ENCODE data around the gene SNAPIN. TPM values are rescaled to one million over a fixed set of nuclear protein-coding genes. Genes with fewer than 3 reads are reported as not detected.

The SNAPIN gene
- polyA plus RNA-seq (48.6 to 52.1 TPM (median 49.4 TPM) in 3 replicates), polyA minus RNA-seq (12.9 to 20.0 TPM (median 16.7 TPM) in 3 replicates)
- 6.2 TPM for polyA plus RNA-seq (2011; ENCODE audit: low read depth)
- 37.4 and 45.9 TPM in 2 replicates for polyA plus RNA-seq (2011; cell fraction: cytosol; rRNA removed)
- polyA plus RNA-seq (2011; cell fraction: nucleus; rRNA removed): 18.8 and 19.4 TPM in 2 replicates
- polyA plus RNA-seq (2012; ENCODE audit: low replicate concordance): 24.0 and 38.9 TPM in 2 replicates
- polyA minus RNA-seq (2011; cell fraction: cytosol; rRNA and poly(A)+ RNA removed): 22.8 TPM
- 4.2 and 6.4 TPM in 2 replicates for polyA minus RNA-seq (2011; cell fraction: nucleus; rRNA and poly(A)+ RNA removed)

GRCh38 chr1:153658400-153659174 is at the start of gene SNAPIN:
TSS of gene SNAPIN (plus strand) at chr1:153658703. CDS start at chr1:153658744, 41 bp downstream.
- Histone ChIP-seq H2AFZ (ENCODE audit: control insufficient read depth, low read length) (peak within 1 kb of the TSS; percentile 94), H3K9ac (ENCODE audit: control insufficient read depth, extremely low read depth, insufficient read depth, low read length) (peak within 1 kb of the TSS; percentile 86), H3K9me3 (ENCODE audit: control insufficient read depth, low read depth, low read length) (no peaks in the 10 kb centered on the region), H3K27me3 (ENCODE audit: control insufficient read depth, extremely low read depth, insufficient read depth, low read length) (no peaks in the 10 kb centered on the region), H3K79me2 (ENCODE audit: control insufficient read depth, insufficient read depth, low read length) (peaks cover 13% of the 10 kb centered on the region), H3K27ac (ENCODE audit: control insufficient read depth, insufficient read depth, low read length) (peak within 1 kb of the TSS; percentile 80), H3K4me3 (ENCODE audit: control insufficient read depth in 2 of 3, extremely low read depth in 1 of 3, insufficient read depth in 2 of 3, low read depth in 1 of 3, low read length in 3 of 3) (peak within 1 kb of the TSS; percentile 69 to 97 (median 94)), H3K9me1 (ENCODE audit: control insufficient read depth, extremely low read depth, insufficient read depth, low read length) (no peaks in the 10 kb centered on the region), H3K4me2 (ENCODE audit: control insufficient read depth, extremely low read depth, insufficient read depth, low read depth, low read length) (peak within 1 kb of the TSS; percentile 91), H4K20me1 (ENCODE audit: control insufficient read depth, extremely low read depth, insufficient read depth, low read length) (no peaks in the 10 kb centered on the region), H3K4me1 (ENCODE audit: control insufficient read depth, extremely low read depth, insufficient read depth, low read length) (peaks cover 4% of the 10 kb centered on the region), H3K36me3 (ENCODE audit: control insufficient read depth in 2 of 2, extremely low read depth in 1 of 2, insufficient read depth in 2 of 2, low read length in 2 of 2) (peaks cover 13 to 18% of the 10 kb centered on the region in 2 experiments)
- DNase-seq (ENCODE audit: low read depth, low spot score) (no peak), FAIRE-seq (no peak)
- TF ChIP-seq EZH2 (IDR thresholded peaks at IDR 0.05; ENCODE audit: low read length): no peak
- TF ChIP-seq, protein P1, sequence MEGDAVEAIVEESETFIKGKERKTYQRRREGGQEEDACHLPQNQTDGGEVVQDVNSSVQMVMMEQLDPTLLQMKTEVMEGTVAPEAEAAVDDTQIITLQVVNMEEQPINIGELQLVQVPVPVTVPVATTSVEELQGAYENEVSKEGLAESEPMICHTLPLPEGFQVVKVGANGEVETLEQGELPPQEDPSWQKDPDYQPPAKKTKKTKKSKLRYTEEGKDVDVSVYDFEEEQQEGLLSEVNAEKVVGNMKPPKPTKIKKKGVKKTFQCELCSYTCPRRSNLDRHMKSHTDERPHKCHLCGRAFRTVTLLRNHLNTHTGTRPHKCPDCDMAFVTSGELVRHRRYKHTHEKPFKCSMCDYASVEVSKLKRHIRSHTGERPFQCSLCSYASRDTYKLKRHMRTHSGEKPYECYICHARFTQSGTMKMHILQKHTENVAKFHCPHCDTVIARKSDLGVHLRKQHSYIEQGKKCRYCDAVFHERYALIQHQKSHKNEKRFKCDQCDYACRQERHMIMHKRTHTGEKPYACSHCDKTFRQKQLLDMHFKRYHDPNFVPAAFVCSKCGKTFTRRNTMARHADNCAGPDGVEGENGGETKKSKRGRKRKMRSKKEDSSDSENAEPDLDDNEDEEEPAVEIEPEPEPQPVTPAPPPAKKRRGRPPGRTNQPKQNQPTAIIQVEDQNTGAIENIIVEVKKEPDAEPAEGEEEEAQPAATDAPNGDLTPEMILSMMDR (optimal IDR thresholded peaks at IDR 0.05 in 1 of 3, IDR thresholded peaks at IDR 0.05 in 1 of 3, conservative IDR thresholded peaks at IDR 0.05 in 1 of 3; ENCODE audit: extremely low read depth in 1 of 3, insufficient read depth in 2 of 3, low read length in 3 of 3): peak in 1 of 3 experiments; percentile 3
- dilution Hi-C loops (cut with MboI; ENCODE audit: extremely low pct_ligation_motif_present, low sequenced_read_pairs): no loop called here

DNA sequence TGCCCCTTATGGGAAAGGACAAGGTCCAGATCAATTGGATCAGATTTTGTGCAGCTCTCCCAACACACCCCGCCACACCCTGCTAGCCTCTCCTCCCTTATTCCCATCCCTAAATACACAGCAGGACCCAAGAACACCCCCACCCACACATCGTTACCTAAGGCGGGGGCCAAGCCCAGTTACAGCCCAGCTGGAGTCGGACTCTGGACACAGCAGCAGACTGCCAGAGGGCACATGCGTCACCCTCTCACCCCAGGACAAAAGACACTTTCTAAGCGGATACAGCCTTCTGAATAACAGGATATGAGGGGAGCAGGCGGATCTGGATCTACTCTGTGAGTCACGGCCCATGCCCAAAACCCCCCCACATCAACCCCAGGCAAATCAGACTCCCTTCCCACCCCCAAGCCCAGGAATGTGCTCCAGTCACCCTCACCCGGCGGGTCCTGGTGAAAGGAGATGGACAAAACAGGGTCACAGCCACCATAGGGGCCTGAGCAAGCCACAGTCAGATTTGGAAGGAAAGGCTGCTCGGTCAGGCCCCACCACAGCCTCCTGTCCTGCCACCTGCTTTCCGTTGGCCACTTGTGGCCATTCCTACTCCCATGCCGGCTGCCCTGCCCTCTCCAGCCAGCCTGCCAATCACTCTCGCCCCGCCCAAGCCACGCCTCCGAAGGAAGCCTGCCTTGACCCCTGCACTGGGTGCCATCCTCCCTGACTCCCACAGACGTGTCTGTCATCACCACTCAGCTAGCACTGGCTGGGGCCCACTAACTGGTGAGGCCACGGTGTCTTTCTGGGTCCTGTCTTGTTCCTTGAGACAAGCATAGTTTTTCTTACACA is 49.5 kb upstream of the SNAPIN start:
- Histone ChIP-seq H3K4me3 (ENCODE audit: control insufficient read depth in 2 of 3, extremely low read depth in 1 of 3, insufficient read depth in 2 of 3, low read depth in 1 of 3, low read length in 3 of 3) (peak overlapping the region; percentile 55 to 98 (median 90)), H4K20me1 (ENCODE audit: control insufficient read depth, extremely low read depth, insufficient read depth, low read length) (peaks cover 5% of the 10 kb centered on the region), H2AFZ (ENCODE audit: control insufficient read depth, low read length) (no peak overlapping the region), H3K4me1 (ENCODE audit: control insufficient read depth, extremely low read depth, insufficient read depth, low read length) (peaks cover 35% of the 10 kb centered on the region), H3K79me2 (ENCODE audit: control insufficient read depth, insufficient read depth, low read length) (peaks cover 57% of the 10 kb centered on the region), H3K36me3 (ENCODE audit: control insufficient read depth in 2 of 2, extremely low read depth in 1 of 2, insufficient read depth in 2 of 2, low read length in 2 of 2) (peaks cover 25 to 50% of the 10 kb centered on the region in 2 experiments), H3K4me2 (ENCODE audit: control insufficient read depth, extremely low read depth, insufficient read depth, low read depth, low read length) (peak overlapping the region; percentile 98), H3K9ac (ENCODE audit: control insufficient read depth, extremely low read depth, insufficient read depth, low read length) (peak overlapping the region; percentile 99), H3K9me3 (ENCODE audit: control insufficient read depth, low read depth, low read length) (no peaks in the 10 kb centered on the region), H3K9me1 (ENCODE audit: control insufficient read depth, extremely low read depth, insufficient read depth, low read length) (no peaks in the 10 kb centered on the region), H3K27me3 (ENCODE audit: control insufficient read depth, extremely low read depth, insufficient read depth, low read length) (no peaks in the 10 kb centered on the region), H3K27ac (ENCODE audit: control insufficient read depth, insufficient read depth, low read length) (peak overlapping the region; percentile 81)
- dilution Hi-C loops (cut with MboI; ENCODE audit: extremely low pct_ligation_motif_present, low sequenced_read_pairs): no loop called here
- DNase-seq (ENCODE audit: low read depth, low spot score): no peak
- no peak for TF ChIP-seq EZH2 (IDR thresholded peaks at IDR 0.05; ENCODE audit: low read length)
- TF ChIP-seq, protein P1 (optimal IDR thresholded peaks at IDR 0.05 in 1 of 3, IDR thresholded peaks at IDR 0.05 in 1 of 3, conservative IDR thresholded peaks at IDR 0.05 in 1 of 3; ENCODE audit: extremely low read depth in 1 of 3, insufficient read depth in 2 of 3, low read length in 3 of 3): no peak
- FAIRE-seq: peak; percentile 65

Data from keratinocyte (primary cell).